Lower leg skin (tissue), 4 donors: ENCODE results near the gene ERICH2. TPM values are rescaled to one million over a fixed set of nuclear protein-coding genes. Genes with fewer than 3 reads are reported as not detected.
A peak's percentile ranks its signal among the peaks of the same experiment; 100 is the strongest.

Source experiments
- DNase-seq, 2 donors: peaks; one replicate each; pipeline ENCODE4 v3.0.0-alpha.2; 2019; ENCODE audit warnings: low spot score in 2 of 2
- H3K4me3 ChIP-seq: fragments of 200-600 bp; sonication (generic); 2 replicates; pipeline ENCODE4 v1.5.1; 2017; ENCODE audit warnings: mild to moderate bottlenecking, low read depth; ENCODE audit not compliant: poor library complexity, severe bottlenecking
- CTCF ChIP-seq, 3 donors: fragments of 450-650 bp; IDR thresholded peaks; one replicate each; pipeline ENCODE4 v1.5.1; 2016; ENCODE audit warnings: antibody characterized with exemption in 3 of 3, mild to moderate bottlenecking in 3 of 3, moderate library complexity in 2 of 3
- POLR2A ChIP-seq, 2 donors: fragments of 450-650 bp; IDR thresholded peaks; one replicate each; pipeline ENCODE4 v1.6.1; 2016 to 2017; ENCODE audit warnings: antibody characterized with exemption in 2 of 2, mild to moderate bottlenecking in 1 of 2, moderate library complexity in 1 of 2
- WGBS, 2 donors: methylation state at CpG; one replicate each; pipeline ENCODE4 v1.1.5; 2018; 5-methylcytosine and 5-hydroxymethylcytosine counted together
- intact Hi-C: fragments of 100-400 bp; cut with DNase I; formaldehyde crosslinking; loops from one replicate; pipeline ENCODE4 v1.15.0; 2023; ENCODE audit warnings: low total_unique reads
- total RNA-seq, 4 donors: library from RNA; depleted of rRNA; stranded (reverse); fragments of >200 nt; gene quantifications; one replicate each; pipeline ENCODE4 v1.1.0, GENCODE V29; 2016

Gene ERICH2
- total RNA-seq, 4 donors from 2014 or later, result 0.58 TPM; not detected in 3

- peak in 1 of 2 donors; percentile 85 for DNase-seq
- H3K4me3 ChIP-seq, result no peak overlapping the region
- WGBS, 2 donors, result 3% methylated on average over 35 to 43 of the region's 43 CpGs
- TF ChIP-seq POLR2A (IDR thresholded peaks at IDR 0.05), result no peak
- TF ChIP-seq CTCF (IDR thresholded peaks at IDR 0.05), result no peak
- intact Hi-C loops, result no loop called here
Observed at GRCh38 chr2:170822290-170823087, 52.3 kb downstream of the ERICH2 start.

GRCh38 chr2:170823088-170823897 lies 53.1 kb downstream of the ERICH2 start:
- TF ChIP-seq CTCF (IDR thresholded peaks at IDR 0.05) (no peak), POLR2A (IDR thresholded peaks at IDR 0.05) (no peak)
- H3K4me3 ChIP-seq, result no peak overlapping the region
- DNase-seq, result peak in 1 of 2 donors; percentile 86
- intact Hi-C loops, result no loop called here
- 3 to 6% methylated on average over 39 to 53 of the region's 61 CpGs for WGBS, 2 donors

- 26 to 29% methylated on average over 11 of the region's 11 CpGs for WGBS, 2 donors
- TF ChIP-seq CTCF (IDR thresholded peaks at IDR 0.05), result no peak
- no peak for TF ChIP-seq POLR2A (IDR thresholded peaks at IDR 0.05)
- intact Hi-C loops, result no loop called here
- H3K4me3 ChIP-seq, result no peak overlapping the region
- no peak for DNase-seq
Observed at GRCh38 chr2:170823898-170824215, 53.7 kb downstream of the ERICH2 start.

- H3K4me3 ChIP-seq, result no peak overlapping the region
- no peak for TF ChIP-seq POLR2A (IDR thresholded peaks at IDR 0.05)
- no peak for TF ChIP-seq CTCF (IDR thresholded peaks at IDR 0.05)
- no peak for DNase-seq
- intact Hi-C loops, result no loop called here
- WGBS, 2 donors, result 32 to 45% methylated on average over 2 of the region's 2 CpGs
Observed at GRCh38 chr2:170824526-170825015, 54.4 kb downstream of the ERICH2 start.

GRCh38 chr2:170827841-170828532 lies 57.8 kb downstream of the ERICH2 start:
- TF ChIP-seq POLR2A (IDR thresholded peaks at IDR 0.05) (no peak), CTCF (IDR thresholded peaks at IDR 0.05) (no peak)
- intact Hi-C loops, result no loop called here
- no peak overlapping the region for H3K4me3 ChIP-seq
- 75 to 82% methylated on average over 6 of the region's 6 CpGs for WGBS, 2 donors
- DNase-seq, result no peak
